ENCODE results near the gene L3MBTL4.
"Not testable (repeated sequence)": the region's sequence is repeated elsewhere in the genome, so short reads cannot be mapped to it uniquely, and the experiment has no call there.

L3MBTL4 gene

GRCh38 chr18:6248017-6248416, 166.7 kb downstream of the L3MBTL4 start:
- DNase-seq, result no peak

GRCh38 chr18:6242004-6242403, 172.7 kb downstream of the L3MBTL4 start:
- no peak for DNase-seq

- no peak for DNase-seq
Observed at GRCh38 chr18:6239716-6240115, 175.0 kb downstream of the L3MBTL4 start.

- no peak for DNase-seq
Observed at GRCh38 chr18:6236258-6236657, 178.5 kb downstream of the L3MBTL4 start.

GRCh38 chr18:6222271-6222670, 192.4 kb downstream of the L3MBTL4 start:
- no peak for DNase-seq

GRCh38 chr18:6221602-6222014, 193.1 kb downstream of the L3MBTL4 start:
- DNase-seq, result no peak

- DNase-seq, result no peak
Observed at GRCh38 chr18:6220129-6220528, 194.6 kb downstream of the L3MBTL4 start.

GRCh38 chr18:6219116-6219717, 195.5 kb downstream of the L3MBTL4 start:
- no peak for DNase-seq

GRCh38 chr18:6215888-6216287, 198.8 kb downstream of the L3MBTL4 start:
- no peak for DNase-seq

- DNase-seq, result no peak
Observed at GRCh38 chr18:6211174-6211504, 203.6 kb downstream of the L3MBTL4 start.

GRCh38 chr18:6210349-6211173, 204.2 kb downstream of the L3MBTL4 start:
- no peak for DNase-seq

GRCh38 chr18:6207941-6208340, 206.8 kb downstream of the L3MBTL4 start:
- DNase-seq, result no peak

- DNase-seq, result no peak
Observed at GRCh38 chr18:6207116-6207515, 207.6 kb downstream of the L3MBTL4 start.

- DNase-seq, result no peak
Observed at GRCh38 chr18:6205706-6206105, 209.0 kb downstream of the L3MBTL4 start.

GRCh38 chr18:6204476-6204875, 210.2 kb downstream of the L3MBTL4 start:
- no peak for DNase-seq

GRCh38 chr18:6203791-6204190, 210.9 kb downstream of the L3MBTL4 start:
- no peak for DNase-seq

GRCh38 chr18:6202861-6203260, 211.8 kb downstream of the L3MBTL4 start:
- DNase-seq, result no peak

GRCh38 chr18:6200204-6200774, 214.4 kb downstream of the L3MBTL4 start:
- DNase-seq, result no peak

- DNase-seq, result no peak
Observed at GRCh38 chr18:6199777-6200176, 214.9 kb downstream of the L3MBTL4 start.

GRCh38 chr18:6198585-6198984, 216.1 kb downstream of the L3MBTL4 start:
- no peak for DNase-seq

- DNase-seq, result no peak
Observed at GRCh38 chr18:6194640-6195039, 220.1 kb downstream of the L3MBTL4 start.

GRCh38 chr18:6185782-6186181, 228.9 kb downstream of the L3MBTL4 start:
- not testable (repeated sequence) for DNase-seq

GRCh38 chr18:6174983-6175745, 239.5 kb downstream of the L3MBTL4 start:
- DNase-seq, result no peak

- DNase-seq, result no peak
Observed at GRCh38 chr18:6170604-6171003, 244.1 kb downstream of the L3MBTL4 start.
